ENCODE data around the gene CYB5A. TPM values are rescaled to one million over a fixed set of nuclear protein-coding genes. Genes with fewer than 3 reads are reported as not detected.

Gene CYB5A
- total and polyA plus RNA-seq, 2 of the 8 experiments (the other 6 are each of a cell fraction or from before 2014, with no cell fraction given) = 154 to 195 TPM

- TF ChIP-seq CTCF (IDR thresholded peaks at IDR 0.05; ENCODE audit: control extremely low read depth in 1 of 3, insufficient read depth in 1 of 3, low read depth in 1 of 3, low read length in 3 of 3) (peak in 2 of 3 experiments; percentile 22 to 45; a peak in 3 of 4 replicates), BACH1 (IDR thresholded peaks at IDR 0.05; ENCODE audit: low read length) (no peak), TAF1 (IDR thresholded peaks at IDR 0.05; ENCODE audit: low read depth, low read length) (no peak)
Observed at GRCh38 chr18:74242438-74243096, 49.2 kb downstream of the CYB5A start (continued).

Measured in H1 (cell line).